Endodermal cell (in vitro differentiated cells): ENCODE data around the gene SYT6. TPM values are rescaled to one million over a fixed set of nuclear protein-coding genes. Genes with fewer than 3 reads are reported as not detected.

Experiments
- DNase-seq: peaks from one replicate; pipeline ENCODE4 v3.0.0-alpha.2; 2017
- H3K27ac ChIP-seq: 2 replicates; pipeline ENCODE4 v1.5.1; 2013; ENCODE audit warnings: mild to moderate bottlenecking, low read depth, low read length, moderate library complexity
- H3K27me3 ChIP-seq: 2 replicates; pipeline ENCODE4 v1.6.1; 2013; ENCODE audit warnings: mild to moderate bottlenecking, low read length, moderate library complexity; ENCODE audit not compliant: insufficient read depth, control insufficient read depth, poor library complexity, severe bottlenecking
- H3K36me3 ChIP-seq: 2 replicates; pipeline ENCODE4 v1.7.0; 2013; ENCODE audit warnings: mild to moderate bottlenecking, low read length, moderate library complexity; ENCODE audit not compliant: control insufficient read depth, insufficient read depth
- H3K4me1 ChIP-seq: one replicate; pipeline ENCODE4 v1.7.0; 2013; ENCODE audit warnings: low read length; ENCODE audit not compliant: control insufficient read depth, insufficient read depth
- H3K4me3 ChIP-seq: 2 replicates; pipeline ENCODE4 v1.5.1; 2013; ENCODE audit warnings: mild to moderate bottlenecking, low read length, moderate library complexity
- H3K9ac ChIP-seq: 2 replicates; pipeline ENCODE4 v1.6.1; 2013; ENCODE audit warnings: mild to moderate bottlenecking, low read length, moderate library complexity; ENCODE audit not compliant: poor library complexity, severe bottlenecking; ENCODE audit errors: extremely low read depth
- H3K9me3 ChIP-seq: 2 replicates; pipeline ENCODE4 v1.6.1; 2013; ENCODE audit warnings: mild to moderate bottlenecking, low read length, moderate library complexity; ENCODE audit not compliant: control insufficient read depth
- H3K27ac Mint-ChIP-seq: 2 replicates; pipeline ENCODE4 v1.8.0; 2020; ENCODE audit warnings: mixed read lengths
- H3K27me3 Mint-ChIP-seq: 2 replicates; pipeline ENCODE4 v1.8.0; 2021; ENCODE audit warnings: mild to moderate bottlenecking, mixed read lengths; ENCODE audit not compliant: insufficient read depth
- H3K36me3 Mint-ChIP-seq: 2 replicates; pipeline ENCODE4 v1.8.0; 2020; ENCODE audit warnings: low read depth, mixed read lengths
- H3K4me1 Mint-ChIP-seq: 2 replicates; pipeline ENCODE4 v1.8.0; 2020; ENCODE audit warnings: mixed read lengths
- H3K4me3 Mint-ChIP-seq: 2 replicates; pipeline ENCODE4 v1.8.0; 2020; ENCODE audit warnings: mild to moderate bottlenecking, moderate library complexity, mixed read lengths
- H3K9me3 Mint-ChIP-seq: 2 replicates; pipeline ENCODE4 v1.8.0; 2020; ENCODE audit warnings: mild to moderate bottlenecking, mixed read lengths
- CTCF ChIP-seq: fragments of 200-600 bp; sonication (generic); conservative IDR thresholded peaks from 2 replicates; pipeline ENCODE4 v1.5.0; 2021; ENCODE audit warnings: antibody characterized with exemption, mild to moderate bottlenecking
- WGBS, 2 experiments: methylation state at CpG; one replicate each; pipeline versions ENCODE4 v1.1.5 to v1.1.7; 2013; ENCODE audit warnings: missing lambda C conversion rate in 2 of 2, mixed read lengths in 1 of 2; ENCODE audit not compliant: insufficient coverage in 1 of 2, insufficient read length in 1 of 2; 5-methylcytosine and 5-hydroxymethylcytosine counted together
- total RNA-seq, 2 donors: library from RNA; stranded (reverse); fragmentation: NEBNext Ultra II Directional in 1 of 2; extraction: Animal tissue kit (Norgen Biotek cat#: 25700) in 1 of 2; gene quantifications; 2 replicates in 1 of 2; 3 replicates in 1 of 2; pipeline ENCODE4 v1.2.1, GENCODE V29; 2021

SYT6 gene
- total RNA-seq, 2 donors from 2014 or later, result 1.3 to 4.4 TPM

DNA sequence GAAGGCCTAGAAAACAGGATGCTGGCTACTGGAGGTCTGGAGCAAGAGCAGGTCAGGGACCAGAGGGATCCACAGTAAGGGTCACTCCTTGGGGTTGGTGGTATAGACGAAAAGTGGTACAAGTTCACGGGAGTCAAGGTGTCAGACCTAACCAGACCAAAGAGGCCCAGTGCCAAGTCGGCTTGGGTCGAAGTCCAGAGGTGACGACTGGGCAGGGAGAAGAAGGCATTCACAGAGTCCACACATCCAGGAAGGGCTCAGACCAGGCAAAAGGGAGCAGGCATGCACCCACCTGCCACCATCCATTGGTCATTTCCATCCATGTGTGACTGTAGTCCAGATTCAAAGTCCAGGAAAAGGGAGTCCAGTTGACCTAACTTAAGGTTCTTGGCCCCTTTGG, 27.1 kb upstream of the SYT6 start:
- no peaks in the 10 kb centered on the region for H3K4me1 ChIP-seq
- no peak overlapping the region for H3K4me3 Mint-ChIP-seq
- no peaks in the 10 kb centered on the region for H3K9me3 ChIP-seq
- H3K4me1 Mint-ChIP-seq, result peaks cover 2% of the 10 kb centered on the region
- no peaks in the 10 kb centered on the region for H3K36me3 Mint-ChIP-seq
- peaks cover 3% of the 10 kb centered on the region for H3K27me3 ChIP-seq
- H3K9me3 Mint-ChIP-seq, result no peaks in the 10 kb centered on the region
- H3K27ac Mint-ChIP-seq, result no peak overlapping the region
- H3K27me3 Mint-ChIP-seq, result peaks cover 19% of the 10 kb centered on the region
- DNase-seq, result no peak
- no peak overlapping the region for H3K4me3 ChIP-seq
- no peak overlapping the region for H3K9ac ChIP-seq
- WGBS, 2 experiments, result 93 to 97% methylated on average over 5 of the region's 5 CpGs
- TF ChIP-seq CTCF, result no peak
- H3K27ac ChIP-seq, result no peak overlapping the region
- H3K36me3 ChIP-seq, result no peaks in the 10 kb centered on the region

DNA sequence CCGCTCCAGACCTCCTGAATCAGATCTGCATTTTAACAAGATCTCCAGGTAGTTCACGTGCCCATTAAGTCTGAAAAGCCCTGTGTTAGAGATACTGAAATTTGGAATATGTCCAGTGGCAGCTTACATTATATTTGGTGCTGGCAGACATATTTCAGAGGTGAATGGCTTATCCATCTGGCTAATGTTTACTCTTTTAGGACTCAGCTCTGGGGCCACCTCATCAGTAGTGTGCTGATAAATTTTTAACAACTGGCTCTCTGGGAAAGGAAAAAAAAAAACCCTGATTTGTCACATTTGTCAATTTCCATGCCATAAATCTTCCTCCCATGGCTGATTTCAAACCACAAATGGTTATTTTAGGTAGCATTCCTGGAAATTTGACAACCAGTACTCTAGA, 25.3 kb upstream of the SYT6 start:
- Histone ChIP-seq H3K4me3 (no peak overlapping the region), H3K9ac (no peak overlapping the region), H3K27me3 (peaks cover 19% of the 10 kb centered on the region), H3K4me1 (no peaks in the 10 kb centered on the region), H3K9me3 (no peaks in the 10 kb centered on the region), H3K36me3 (no peaks in the 10 kb centered on the region), H3K27ac (no peak overlapping the region)
- no peak overlapping the region for H3K27ac Mint-ChIP-seq
- H3K9me3 Mint-ChIP-seq, result no peaks in the 10 kb centered on the region
- no peaks in the 10 kb centered on the region for H3K36me3 Mint-ChIP-seq
- no peak for DNase-seq
- peaks cover 2% of the 10 kb centered on the region for H3K4me1 Mint-ChIP-seq
- TF ChIP-seq CTCF, result no peak
- WGBS, 2 experiments, result 83 to 98% methylated on average over 1 to 2 of the region's 2 CpGs
- H3K27me3 Mint-ChIP-seq, result peaks cover 13% of the 10 kb centered on the region
- no peak overlapping the region for H3K4me3 Mint-ChIP-seq

- no peak for DNase-seq
- peaks cover 30% of the 10 kb centered on the region for H3K27me3 ChIP-seq
- no peak overlapping the region for H3K4me3 ChIP-seq
- Mint-ChIP-seq H3K4me1 (peaks cover 2% of the 10 kb centered on the region), H3K36me3 (no peaks in the 10 kb centered on the region), H3K27ac (no peak overlapping the region), H3K9me3 (no peaks in the 10 kb centered on the region), H3K27me3 (peaks cover 12% of the 10 kb centered on the region), H3K4me3 (no peak overlapping the region)
- no peaks in the 10 kb centered on the region for H3K4me1 ChIP-seq
- H3K9me3 ChIP-seq, result no peaks in the 10 kb centered on the region
- H3K9ac ChIP-seq, result no peak overlapping the region
- H3K36me3 ChIP-seq, result no peaks in the 10 kb centered on the region
- no peak for TF ChIP-seq CTCF
- H3K27ac ChIP-seq, result no peak overlapping the region
Measured at GRCh38 chr1:114177282-114177681, 23.6 kb upstream of the SYT6 start.
